ELF-1 (cell line): Measurements from ENCODE around the gene GDPD1.

ENCODE experiments used
- DNase-seq: peaks from one replicate; pipeline ENCODE4 v3.0.0-alpha.2; 2016; ENCODE audit warnings: low read depth, low spot score

Gene GDPD1

DNA sequence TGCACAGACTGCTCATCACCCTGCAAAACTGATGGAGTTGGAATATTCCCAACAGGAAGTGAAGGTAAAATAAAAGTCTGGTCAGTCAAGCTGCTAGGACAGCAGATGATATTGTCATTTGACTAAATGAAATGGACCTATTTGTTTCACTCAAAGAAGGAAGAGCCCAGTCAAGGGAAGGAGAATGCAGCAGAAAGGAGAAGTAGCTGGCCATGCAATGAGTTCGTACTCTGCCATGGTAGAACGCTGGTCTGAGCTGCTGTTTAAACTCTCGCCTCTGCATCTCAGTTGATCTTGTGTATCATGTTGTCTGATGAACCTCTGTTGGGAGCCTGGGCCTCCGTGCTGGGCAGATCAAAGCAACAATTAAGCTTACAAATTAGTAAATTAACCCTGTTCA lies 95.6 kb downstream of the GDPD1 start:
- DNase-seq, result no peak
